Epidermal melanocyte (primary cell): ENCODE data around the gene PAFAH1B1.

Source experiments
- DNase-seq: peaks from one replicate; pipeline ENCODE4 v3.0.0; 2011; ENCODE audit warnings: low spot score; ENCODE audit not compliant: insufficient read length

The PAFAH1B1 gene

GRCh38 chr17:2718150-2718938 lies 124.9 kb downstream of the PAFAH1B1 start:
- DNase-seq, result no peak

DNA sequence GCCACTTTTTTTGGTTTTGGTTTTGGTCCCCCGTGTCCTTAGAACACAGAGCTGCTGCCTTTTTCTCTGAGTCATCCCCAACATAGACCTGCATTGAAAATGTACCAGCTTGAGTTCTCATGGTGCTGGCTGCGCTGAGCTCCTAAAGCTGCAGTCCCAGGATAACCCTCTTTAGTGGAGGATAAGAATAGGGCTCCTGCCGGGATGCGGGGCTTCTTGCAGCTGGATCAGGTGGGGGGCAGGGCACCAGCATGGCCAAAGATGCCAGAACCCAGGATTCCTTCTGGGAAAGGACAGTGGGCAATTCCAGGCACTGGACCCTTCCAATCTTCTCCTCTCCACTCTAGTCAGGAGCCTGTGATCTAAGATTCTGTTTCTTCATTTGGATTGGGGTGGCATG lies 126.4 kb downstream of the PAFAH1B1 start:
- no peak for DNase-seq

GRCh38 chr17:2721603-2722002 lies 128.1 kb downstream of the PAFAH1B1 start:
- DNase-seq, result no peak

GRCh38 chr17:2722611-2723010 lies 129.2 kb downstream of the PAFAH1B1 start:
- DNase-seq, result no peak

- DNase-seq, result no peak
Measured at GRCh38 chr17:2723505-2723996, 130.1 kb downstream of the PAFAH1B1 start.

DNA sequence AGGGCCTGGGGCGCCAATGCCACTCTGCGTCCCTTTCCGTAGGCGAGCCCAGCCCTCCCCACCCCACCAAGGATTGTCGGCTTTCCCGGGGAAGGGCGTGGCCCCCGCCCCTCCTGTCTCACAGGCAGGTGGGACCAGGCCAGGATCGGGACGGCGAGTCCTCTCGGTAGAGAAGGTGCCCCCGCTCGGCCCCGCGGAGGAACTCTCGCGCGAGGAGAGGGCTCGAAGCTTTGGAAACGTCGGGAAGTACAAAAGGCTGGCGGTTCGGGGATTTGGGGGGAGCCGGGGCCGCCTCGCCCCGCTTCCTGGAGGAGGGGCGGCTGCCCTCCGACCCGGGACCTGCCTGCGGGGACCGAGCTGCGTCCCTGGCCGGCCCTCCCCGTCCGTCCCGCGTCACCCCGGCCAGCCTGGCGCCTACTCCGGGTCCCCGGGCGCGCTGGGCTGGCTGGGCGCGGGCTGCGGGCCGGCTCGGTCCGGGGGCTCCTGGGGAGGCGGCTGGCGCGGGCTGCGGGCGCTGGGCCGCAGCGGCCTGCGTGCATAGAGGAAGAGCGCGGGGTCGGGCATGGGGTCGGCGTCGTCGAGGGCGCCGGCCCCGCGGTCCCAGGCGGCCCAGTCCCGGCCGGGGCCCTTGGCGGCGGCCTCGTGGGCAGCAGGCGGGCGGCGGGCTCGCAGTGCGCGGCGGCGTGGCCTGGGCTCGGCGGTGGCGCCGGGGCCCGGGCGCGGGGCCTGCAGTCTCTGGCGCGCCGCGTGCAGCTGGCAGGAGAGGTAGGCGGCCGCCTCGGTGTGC lies 130.7 kb downstream of the PAFAH1B1 start:
- no peak for DNase-seq

- no peak for DNase-seq
Measured at GRCh38 chr17:2724784-2725164, 131.3 kb downstream of the PAFAH1B1 start.

GRCh38 chr17:2730764-2731353 lies 137.4 kb downstream of the PAFAH1B1 start:
- DNase-seq, result no peak

DNA sequence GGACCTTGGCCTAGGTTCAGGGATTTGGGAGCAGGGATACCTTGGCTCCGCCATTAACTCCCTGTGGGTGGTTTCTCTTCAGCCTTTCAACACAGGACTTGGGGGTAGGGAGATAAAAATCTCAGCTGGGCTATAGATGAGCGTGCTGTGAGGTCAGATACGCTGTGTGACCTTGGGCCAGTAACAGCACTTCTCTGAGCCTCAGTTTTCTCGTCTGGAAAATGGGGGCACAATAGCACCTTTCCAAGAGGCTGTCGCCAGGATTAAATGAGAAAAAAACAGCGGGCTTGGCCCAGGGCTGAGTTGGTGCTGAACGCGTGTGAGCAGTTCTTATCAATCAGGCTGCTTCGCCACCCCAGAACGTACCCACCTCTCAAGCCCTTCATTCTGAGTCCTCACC lies 138.4 kb downstream of the PAFAH1B1 start:
- DNase-seq, result no peak

DNA sequence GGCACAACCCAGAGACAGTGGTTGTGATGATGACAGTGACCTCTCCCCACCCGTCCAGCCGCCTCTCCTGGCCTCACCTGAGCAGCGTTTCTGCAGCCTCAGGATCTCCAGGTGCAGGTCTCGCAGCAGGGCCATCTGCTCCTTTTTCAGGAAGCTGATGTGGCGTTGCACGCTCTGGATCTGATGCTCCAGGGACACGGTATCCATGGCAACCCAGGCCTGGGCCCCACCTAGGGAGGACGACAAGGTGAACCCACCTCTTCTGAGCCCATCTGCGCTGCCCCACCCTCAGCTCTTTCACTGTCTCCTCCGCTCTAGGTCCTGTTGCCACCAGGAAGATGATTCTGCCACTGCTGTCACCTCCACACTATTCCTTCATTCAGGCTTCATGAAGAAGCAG lies 141.5 kb downstream of the PAFAH1B1 start:
- DNase-seq, result no peak
